CD4-positive, alpha-beta T cell treated with Interleukin-4 for 1 hour (primary cell): ENCODE measurements around the gene IFITM5.
A peak's percentile ranks its signal among the peaks of the same experiment; 100 is the strongest.
"Not testable (repeated sequence)": the region's sequence is repeated elsewhere in the genome, so short reads cannot be mapped to it uniquely, and the experiment has no call there.

Experiments
- DNase-seq, 2 donors: peaks; one replicate each; pipeline ENCODE4 v3.0.0-alpha.2; 2020 to 2022

Gene IFITM5

DNA sequence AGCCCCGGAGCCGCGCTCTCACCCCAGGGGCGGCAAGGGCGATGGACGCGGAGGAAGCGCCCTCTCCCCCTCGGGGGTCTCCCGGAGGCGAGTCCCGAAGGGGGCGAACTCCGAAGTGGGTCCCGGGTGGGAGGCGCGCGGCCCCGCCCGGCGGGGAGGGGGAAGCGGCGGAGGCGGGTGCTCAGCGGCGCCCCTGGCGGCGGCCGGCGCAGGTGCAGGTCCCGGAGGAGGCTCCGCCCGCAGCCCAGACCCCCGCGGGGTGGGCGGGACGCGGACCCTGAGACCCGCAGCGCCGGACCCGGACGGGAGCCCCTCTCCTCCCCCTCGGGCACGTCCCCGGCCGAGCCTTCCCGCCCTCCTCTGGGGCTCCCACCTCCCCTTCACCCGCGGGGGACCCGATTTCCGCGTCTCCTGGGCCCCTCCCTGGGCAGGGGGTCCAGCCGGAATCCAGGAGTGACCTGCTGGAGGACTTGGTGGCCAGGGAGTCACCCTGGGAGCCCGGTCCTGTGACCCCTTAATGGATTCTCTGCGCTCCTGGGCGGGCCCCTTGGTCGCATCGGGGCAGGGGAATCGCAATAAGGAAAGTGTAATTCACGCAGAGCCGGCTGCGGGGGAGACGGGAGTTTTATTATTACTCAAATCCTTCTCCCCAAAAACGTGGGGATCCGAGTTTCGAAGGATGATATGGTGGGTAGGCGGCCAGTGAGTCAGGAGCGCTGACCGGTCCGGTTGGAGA is 11.9 kb upstream of the IFITM5 start:
- DNase-seq: not testable (repeated sequence)

DNA sequence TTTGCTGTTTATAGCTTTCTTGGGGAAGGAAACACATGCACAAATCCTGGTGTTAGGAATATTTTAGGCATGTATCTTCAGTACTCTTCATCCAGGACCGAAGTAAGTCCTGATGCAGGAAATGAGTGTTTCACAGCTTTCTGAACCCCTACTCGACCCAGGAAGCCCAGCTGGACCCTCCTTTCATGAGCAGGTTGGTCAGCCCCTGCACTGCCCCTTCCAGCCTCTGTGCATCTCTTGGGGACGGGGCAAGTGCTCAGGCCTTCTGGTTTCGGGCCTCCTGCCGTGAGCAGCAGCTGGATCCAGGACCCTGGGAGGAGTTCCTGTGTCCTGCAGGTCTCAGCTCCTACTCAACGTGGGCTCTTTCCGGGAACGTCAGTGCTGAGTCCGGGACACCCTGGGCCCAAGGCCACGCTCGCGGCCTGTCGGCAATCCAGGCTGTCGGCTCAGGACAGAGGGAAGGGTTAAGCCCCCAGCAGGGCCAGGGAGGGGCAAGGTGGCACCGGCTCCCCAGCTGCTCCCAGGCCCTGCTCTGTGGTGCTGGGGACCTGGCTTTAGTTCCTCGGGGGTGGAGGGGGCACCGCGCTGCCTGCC is 10.8 kb upstream of the IFITM5 start:
- DNase-seq: not testable (repeated sequence)

DNA sequence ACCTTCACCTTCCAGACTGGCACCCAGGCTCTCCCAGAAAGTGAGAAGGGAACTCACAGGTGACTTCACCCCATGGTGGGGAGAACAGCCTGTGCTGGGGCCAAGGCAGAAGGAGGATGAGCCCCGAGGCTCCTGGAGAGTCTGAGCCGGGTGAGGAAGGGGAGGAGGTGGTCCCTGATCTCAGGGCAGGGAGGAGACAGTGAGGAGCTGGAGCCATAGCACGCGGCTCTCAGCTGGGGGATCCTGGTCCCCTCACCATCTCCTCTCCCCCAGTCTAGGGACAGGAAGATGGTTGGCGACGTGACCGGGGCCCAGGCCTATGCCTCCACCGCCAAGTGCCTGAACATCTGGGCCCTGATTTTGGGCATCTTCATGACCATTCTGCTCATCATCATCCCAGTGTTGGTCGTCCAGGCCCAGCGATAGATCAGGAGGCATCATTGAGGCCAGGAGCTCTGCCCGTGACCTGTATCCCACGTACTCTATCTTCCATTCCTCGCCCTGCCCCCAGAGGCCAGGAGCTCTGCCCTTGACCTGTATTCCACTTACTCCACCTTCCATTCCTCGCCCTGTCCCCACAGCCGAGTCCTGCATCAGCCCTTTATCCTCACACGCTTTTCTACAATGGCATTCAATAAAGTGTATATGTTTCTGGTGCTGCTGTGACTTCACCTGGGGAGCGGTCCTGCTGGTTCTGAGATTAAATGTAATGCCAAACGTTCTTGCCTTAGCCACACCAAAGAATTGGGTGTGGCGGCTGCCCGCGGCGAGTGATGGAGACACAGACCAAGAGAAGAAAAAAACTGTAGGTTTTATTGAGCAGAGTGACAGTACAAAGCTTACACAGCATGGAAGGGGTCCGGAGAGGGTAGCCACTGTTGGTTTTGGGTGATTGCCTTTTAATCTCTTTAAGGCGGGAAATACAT is 9.7 kb upstream of the IFITM5 start:
- DNase-seq: peak in 1 of 2 donors; percentile 48

DNA sequence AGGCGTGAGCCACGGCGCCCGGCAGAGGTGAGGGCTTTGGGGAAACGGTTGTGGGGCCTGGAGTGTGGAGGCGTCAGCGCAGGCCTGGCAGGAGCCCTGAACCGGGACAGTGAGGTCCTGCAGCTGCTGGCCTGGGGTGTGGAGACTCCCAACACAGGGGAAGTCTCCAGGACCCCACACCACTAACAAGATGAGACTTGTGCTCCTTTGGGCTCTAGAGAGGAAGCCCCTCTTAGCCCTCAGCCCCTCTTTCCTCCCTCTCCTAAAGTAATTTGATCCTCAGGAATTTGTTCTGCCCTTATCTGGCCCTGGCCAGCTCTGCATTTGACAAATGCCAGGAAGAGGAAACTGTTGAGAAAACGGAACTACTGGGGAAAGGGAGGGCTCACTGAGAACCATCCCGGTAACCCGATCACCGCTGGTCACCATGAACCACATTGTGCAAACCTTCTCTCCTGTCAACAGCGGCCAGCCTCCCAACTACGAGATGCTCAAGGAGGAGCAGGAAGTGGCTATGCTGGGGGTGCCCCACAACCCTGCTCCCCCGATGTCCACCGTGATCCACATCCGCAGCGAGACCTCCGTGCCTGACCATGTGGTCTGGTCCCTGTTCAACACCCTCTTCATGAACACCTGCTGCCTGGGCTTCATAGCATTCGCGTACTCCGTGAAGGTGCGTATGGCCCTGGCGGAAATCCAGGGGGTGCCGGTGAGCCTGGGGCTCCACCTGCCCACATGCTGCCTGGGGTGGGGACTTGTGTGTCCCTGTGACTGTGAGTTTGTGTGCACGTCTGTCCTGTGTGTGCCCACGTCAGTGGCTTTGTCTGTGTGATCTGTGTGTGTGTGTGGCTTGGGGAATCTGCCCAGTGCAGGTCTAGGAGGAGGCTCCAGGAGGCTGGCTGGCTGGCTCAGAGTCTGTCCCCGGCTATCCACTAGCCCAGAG is 8.7 kb upstream of the IFITM5 start, which contains the start of gene IFITM2:
TSS of gene IFITM2 (plus strand) at position 51 of the 943 bp plus-strand sequence. CDS start at position 428, 377 bp downstream.
- peak; percentile 63 to 68 for DNase-seq

DNA sequence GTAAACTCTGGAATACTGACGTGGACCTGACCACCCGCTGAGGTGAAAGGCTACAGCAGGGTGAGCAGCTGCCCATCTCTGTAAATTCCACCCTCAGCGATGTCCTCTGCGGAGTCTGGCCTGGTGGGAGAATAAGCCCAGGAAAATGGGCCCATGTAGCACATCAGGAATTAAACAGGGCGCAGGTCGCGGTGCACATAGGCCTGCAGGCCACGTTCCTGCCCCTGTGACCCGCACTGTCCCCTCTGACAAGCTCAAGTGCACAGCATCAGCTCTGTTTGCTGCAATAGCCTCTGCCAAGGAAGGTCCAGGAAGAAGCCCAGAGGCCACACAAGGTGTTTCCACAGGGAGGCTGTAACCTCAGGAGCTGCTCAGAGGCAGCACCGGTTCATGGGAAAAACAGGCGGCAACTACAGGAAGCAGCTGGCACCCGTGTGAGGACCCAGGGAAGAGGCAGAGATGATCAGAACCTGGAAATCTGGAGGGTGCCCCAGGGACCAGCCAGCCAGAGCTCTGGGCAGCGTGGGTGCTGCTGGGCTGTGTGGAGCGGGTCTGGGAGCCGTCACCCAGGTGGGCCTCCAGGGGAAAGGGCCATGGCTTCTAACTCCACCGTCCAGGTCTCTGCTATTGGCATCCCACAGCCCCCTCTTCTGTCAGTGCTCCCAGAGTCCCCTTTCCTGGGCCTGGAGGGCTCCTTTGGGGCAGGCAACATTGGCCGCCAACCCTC is 7.5 kb upstream of the IFITM5 start:
- no peak for DNase-seq

DNA sequence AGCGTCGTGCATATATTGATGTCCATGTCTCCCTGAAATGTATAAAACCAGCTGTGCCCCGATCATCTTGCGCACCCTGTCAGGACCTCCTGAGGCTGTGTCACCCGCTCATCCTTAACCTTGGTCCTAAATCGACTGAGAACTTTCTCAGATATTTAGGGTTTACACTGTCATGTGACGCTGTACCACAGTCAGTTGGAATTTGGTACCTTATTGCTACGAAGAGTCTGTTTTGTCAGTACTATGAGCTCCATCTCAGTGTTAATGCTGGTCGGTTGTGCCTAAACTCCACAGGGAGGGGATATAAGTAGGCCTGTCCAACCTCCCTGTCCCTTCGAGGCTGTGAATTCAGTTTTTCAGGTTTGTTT is 6.5 kb upstream of the IFITM5 start:
- no peak for DNase-seq

DNA sequence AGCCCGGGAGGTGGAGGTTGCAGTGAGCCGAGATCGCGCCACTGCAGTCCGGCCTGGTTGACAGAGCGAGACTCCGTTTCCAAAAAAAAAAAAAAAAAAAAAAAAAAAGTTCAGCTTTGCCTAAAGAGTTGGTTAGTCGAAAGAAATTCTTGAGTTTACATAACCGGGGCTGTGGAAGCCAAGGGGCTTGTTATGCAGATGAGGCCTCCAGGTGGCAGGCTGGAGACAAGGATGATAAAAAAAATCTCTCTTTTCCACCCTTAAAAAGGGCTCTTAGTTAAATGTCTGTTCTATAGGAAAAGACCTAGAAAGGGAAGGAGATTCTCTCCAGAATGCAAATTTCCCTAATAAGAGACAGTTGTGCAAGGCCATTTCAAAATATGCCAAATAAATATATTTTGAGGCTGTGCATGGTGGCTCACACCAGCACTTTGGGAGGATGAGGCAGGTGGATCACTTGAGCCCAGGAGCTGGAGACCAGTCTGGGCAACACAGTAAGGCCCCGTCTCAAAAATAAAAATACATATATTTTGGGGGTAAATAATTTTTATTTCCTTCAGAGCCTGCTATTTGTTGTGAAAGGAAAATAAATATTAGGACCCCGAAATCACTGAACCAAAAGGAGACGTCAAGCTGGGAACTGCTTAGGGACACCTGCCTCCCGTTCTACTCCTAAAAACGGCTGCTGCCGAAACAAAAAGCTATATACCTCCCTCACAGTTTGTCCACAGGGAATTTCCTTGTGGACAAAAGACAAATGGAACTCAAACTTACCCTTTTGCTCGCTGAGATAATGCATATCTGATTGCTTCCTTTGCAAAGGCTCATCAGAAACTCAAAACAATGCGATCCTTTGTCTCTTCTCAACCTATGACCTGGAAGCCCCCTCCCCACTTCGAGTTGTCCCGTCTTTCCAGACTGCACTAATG is 5.9 kb upstream of the IFITM5 start:
- DNase-seq: peak; percentile 75 to 80

DNA sequence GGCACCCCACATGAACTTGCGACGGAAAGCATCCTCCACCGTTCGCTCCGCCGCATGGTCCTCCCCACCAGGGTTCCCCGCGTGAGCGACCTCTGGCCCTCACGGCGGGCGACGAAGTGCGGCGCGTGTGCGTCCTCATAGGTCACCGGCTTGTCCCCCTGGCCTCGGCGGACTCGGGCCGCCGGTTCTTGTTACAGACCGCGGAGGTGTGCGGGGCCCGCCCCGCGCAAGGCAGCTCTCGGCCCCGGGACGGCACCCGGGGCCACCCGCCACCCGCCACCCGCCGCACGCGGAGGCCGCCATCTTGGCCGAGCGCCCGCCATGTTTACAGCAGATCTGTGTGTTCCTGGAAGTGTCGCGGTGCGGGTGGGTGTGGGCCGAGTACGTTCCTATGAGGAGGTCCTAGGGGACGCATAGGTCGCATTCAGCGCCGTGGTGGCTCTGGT is 4.8 kb upstream of the IFITM5 start:
- DNase-seq: no peak

DNA sequence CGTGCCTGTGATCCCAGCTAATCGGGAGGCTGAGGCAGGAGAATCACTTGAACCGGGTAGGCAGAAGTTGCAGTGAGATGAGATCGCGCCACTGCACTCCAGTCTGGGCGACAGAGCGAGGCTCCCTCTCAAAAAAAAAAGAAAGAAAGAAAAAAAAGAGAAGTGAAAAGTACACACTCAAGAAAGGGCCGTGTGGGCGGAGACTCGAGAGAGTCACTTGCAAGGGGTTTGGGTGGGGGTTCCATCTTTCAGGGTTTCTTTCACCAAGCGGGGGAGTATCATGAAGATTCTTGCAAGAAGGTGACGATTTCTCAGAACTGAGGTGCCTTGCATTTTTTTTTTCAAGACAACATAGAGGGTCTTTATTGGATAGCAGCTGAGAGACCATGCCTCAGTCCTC is 4.0 kb upstream of the IFITM5 start:
- peak in 1 of 2 donors; percentile 45 for DNase-seq

DNA sequence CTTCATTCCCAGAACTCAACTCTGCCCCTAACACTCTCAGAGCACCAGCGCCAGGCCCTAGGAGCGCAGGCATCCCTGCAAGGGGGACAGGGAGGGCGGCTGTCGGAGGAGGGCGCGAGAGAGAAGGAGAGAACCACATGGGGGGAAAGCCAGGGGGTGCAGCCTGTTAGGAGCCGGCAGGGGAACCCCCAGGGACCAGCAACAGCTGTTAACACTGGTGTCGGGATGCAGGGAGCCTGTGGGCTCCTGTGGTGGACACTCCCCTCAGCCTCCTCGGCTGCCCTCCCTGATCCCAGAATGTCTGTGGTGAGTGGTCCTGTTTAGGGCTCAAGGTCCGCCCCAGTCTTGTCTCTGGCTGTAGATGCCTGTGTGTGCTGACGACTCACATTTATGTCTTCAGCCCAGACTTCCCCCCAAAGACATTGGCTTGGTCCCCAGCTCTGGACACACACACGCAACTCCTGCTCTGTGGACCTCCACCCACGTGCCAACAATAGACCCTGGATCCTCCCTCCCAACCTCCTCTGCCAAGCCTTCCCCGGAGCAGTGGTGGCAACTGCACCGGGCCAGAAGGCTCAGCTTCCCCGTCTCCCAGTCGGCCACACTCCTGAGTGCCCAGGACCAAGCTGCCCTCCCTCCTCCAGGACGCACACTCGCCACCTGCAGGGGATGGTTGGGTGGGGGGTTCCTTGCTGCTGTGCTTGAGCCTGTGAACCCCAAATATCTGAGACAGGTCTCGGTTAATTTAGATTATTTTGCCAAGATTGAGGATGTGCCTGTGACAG is 817 bp upstream of the IFITM5 start:
- no peak for DNase-seq

DNA sequence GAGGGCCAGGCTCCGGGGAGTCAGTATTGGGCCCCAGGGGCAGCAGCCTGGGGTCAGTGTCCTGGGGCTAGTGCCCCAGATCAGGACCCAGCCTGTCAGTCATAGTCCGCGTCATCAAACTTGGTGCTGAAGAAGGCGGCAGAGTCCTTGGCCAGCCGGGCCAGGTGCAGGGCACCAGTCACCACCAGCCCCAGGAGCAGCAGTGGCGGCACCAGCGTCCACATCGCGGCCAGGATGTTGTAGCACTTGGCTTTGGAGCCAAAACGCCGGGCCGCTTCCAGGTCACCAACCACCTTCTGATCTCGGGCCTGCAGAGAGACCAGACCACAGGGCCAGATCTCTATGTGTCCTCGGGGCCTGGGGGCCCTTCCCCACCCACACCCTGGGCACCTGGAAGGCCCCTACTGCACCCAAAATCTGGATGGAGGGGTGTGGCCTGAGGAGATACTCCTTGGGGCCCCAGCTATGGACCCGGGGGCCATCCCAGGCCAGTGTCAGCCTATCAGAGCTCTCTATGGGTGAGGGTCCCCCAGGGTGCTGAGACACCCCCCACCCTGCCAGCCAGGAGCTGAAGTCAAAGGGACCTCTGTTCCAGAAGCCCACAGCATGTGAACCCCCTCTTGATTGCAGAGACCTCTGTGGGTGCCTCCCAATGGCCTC is 790 bp downstream of the IFITM5 start:
- no peak for DNase-seq

DNA sequence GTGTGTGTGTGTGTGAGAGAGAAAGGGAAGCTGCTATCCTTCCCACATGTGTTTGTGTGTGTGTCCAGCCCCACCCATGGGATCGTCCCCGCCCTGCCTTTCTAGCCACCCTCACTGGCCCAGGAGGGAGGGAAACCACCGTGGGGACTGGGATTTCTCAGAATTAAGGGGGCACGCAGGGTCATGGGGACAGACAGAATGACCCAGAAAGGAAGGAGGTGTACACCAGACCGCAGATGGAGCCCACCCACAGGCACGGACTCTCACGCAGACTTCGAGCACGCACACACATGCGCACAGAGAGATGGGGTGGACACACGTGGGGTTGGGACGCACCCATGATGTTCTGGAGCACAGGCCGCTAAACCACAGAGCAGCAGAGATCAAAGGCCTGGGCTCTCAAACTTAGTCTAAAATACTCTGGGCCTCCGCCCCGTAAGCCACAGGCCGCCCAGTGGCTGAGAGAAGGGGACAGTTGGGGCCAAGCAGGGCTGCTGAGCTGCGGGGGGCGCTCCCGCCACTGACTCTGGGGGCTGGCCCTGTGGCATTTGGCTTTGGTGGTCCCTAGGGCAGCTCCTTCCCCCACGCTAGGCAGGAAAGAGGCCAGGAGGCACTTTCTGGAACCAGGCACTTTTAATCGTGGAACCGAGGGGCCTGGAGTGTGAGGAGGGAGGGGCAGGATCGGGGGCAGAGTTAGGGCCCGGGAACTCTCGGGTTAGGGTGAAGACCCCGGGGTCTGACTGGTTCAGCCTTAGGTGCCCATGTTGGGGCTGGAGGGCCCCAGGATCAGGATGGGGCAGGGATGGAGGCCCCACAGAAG is 1.5 kb downstream of the IFITM5 start:
- DNase-seq: peak; percentile 67 to 68

DNA sequence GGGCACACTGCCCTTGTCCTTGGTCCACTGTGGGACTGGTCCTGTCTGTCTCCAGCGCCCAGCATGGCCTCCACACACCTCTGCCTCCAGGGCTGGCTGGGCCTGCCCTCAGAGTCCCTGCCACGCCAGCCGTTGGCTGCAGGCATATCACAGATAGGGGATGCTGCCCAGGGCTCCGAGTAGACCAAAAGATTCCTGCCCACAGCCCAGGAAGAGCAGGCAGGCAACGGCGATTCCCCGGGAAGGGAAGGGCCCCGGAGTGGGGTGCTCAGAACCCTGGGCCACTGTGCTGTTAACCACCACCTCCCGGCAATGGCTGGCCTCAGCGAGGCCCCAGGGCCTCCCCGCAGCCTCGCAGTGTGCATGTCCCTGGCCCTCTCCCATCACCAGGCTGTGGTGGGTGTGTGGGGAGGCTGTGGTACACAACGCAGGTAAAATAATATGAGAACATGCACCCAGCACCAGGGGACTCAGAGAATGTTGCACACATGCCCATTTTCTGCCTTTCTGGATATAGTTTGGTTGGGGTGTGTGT is 2.2 kb downstream of the IFITM5 start:
- no peak for DNase-seq

DNA sequence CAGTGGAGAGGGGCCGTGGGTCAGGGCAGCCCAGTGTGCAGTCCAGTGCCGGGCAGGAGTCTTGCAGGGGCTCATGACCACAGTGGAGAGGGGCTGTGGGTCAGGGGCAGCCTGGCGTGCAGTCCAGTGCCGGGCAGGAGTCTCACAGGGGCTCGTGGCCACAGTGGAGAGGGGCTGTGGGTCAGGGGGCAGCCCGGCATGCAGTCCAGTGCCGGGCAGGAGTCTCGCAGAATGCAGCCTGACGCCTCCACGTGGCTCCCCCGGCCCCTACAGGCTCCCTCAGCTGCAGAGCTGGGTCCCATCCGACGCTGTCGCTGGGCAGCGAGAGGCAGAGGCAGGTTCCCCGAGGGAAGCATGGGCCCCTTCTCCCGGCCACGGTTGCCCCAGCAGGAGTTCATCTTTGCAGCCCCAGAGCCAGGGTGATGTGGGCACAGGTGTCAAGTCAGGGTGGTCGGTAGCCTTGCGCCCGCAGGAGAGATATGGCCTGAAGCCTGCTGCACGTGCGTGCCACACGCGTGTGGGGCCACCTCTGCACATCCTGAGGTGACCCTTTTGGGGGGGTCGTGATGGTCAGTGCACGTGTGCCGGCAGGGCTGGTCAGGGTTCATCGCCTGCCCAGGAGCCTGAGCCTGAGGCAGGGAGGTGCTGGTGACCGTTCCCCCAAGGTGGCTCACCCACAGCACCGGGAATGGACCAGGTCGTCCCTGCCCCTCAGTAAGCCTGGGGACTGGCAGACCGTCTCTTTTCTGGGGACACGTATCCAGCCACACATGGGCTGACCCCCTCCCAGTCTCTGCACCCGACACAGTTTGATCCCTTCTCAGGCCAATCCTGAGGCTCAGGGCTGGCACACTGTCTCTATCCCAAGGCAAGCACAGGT is 2.9 kb downstream of the IFITM5 start:
- DNase-seq: no peak

DNA sequence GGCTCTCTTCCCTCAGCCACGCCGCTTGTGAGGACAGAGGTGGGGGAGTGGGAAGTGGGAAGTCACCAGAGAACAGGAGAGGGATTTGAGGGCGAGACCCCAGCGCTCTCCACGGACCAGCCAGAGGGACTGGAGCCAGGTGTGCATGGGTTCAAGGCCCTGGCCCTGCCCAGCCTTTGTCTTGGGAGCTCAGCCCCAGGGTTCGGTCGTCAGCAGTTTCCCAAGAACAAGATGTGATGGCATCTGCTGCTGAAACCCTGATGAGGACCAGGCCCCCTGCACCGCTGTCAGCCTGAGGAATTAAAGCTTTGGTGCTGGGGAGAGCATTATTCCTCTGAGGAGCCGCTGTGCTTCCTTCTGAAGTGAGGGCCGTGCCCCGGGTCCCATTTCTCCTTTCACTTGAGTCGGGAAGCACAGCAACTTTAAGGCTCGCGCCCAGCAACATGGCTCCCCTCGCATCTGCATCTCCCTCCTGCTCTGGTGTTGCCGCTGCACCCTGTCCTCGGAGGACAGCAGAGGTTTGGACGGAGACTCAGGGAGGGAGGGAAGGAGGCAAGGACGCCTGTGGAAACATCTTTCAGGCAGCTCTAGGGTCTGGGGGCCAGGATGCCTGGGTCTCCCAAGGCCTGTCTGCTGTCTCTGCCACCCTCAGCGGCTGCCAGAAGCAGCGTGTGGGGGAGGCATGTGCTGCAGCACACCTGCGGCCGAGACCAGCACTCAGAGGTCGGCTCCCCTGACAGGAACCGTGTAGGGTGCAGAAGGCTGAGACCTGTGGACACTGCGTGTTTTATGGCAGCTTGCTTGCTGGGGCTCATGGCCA is 3.8 kb downstream of the IFITM5 start:
- DNase-seq: no peak

DNA sequence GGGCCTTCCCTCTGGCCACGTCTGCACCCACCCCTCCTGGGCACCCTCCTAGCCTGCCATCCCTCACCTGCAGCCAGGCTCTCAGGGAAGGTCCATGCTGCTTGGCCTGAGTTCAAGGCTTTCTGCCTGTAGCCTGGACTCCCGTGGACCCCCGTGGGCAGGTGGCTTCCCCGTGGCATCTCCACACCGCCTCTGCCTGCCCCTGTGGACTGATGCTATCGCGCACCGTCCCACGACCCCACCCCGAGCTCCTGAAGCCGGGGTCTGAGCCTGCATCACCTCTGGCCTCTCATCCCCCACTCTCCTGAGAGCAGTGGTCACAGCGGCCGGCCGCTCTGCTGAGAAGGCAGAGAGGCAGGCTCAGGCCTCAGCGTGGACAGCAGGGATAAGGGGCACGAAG is 4.5 kb downstream of the IFITM5 start:
- DNase-seq: no peak
